Thyroid gland (tissue), 4 donors: ENCODE results near the gene BCAS3.

Experiments used
- CTCF ChIP-seq, 6 experiments: fragments of 200-600 bp in 3 of 6; fragments of 450-650 bp in 3 of 6; sonication (generic) in 3 of 6; IDR thresholded peaks; one replicate each; pipeline ENCODE4 v1.5.1; 2016 to 2019; ENCODE audit warnings: antibody characterized with exemption in 6 of 6, mild to moderate bottlenecking in 2 of 6, inconsistent platforms in 1 of 6, moderate library complexity in 1 of 6
- POLR2A ChIP-seq, 2 donors: fragments of 450-650 bp; IDR thresholded peaks; one replicate each; pipeline ENCODE4 v1.6.1; 2017; ENCODE audit warnings: antibody characterized with exemption in 2 of 2, mild to moderate bottlenecking in 2 of 2, moderate library complexity in 1 of 2

- TF ChIP-seq CTCF (IDR thresholded peaks at IDR 0.05) (no peak), POLR2A (IDR thresholded peaks at IDR 0.05) (no peak)
These were observed 671.7 kb downstream of the BCAS3 start for GRCh38 chr17:61349350-61349749.
